ENCODE results near the gene GRM8.

DNA sequence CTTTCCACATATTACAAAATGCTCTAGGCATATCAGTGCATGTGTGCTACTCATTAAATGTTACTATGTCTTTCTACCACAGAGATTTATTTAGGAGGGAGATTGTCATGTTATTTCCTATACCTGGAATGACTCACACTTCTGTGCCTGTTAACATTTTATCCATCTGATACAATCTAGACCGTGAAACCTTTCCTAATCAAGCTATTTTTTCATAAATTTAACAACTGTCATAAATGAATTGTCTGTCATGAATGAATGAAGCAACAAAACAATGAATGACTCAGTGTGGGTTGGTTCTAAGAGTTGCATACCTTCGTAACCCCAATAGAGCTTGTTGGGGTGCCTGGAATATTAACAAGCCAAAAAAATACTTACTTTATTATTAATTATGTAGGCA is 554.3 kb downstream of the GRM8 start:
- TF ChIP-seq, protein P1, sequence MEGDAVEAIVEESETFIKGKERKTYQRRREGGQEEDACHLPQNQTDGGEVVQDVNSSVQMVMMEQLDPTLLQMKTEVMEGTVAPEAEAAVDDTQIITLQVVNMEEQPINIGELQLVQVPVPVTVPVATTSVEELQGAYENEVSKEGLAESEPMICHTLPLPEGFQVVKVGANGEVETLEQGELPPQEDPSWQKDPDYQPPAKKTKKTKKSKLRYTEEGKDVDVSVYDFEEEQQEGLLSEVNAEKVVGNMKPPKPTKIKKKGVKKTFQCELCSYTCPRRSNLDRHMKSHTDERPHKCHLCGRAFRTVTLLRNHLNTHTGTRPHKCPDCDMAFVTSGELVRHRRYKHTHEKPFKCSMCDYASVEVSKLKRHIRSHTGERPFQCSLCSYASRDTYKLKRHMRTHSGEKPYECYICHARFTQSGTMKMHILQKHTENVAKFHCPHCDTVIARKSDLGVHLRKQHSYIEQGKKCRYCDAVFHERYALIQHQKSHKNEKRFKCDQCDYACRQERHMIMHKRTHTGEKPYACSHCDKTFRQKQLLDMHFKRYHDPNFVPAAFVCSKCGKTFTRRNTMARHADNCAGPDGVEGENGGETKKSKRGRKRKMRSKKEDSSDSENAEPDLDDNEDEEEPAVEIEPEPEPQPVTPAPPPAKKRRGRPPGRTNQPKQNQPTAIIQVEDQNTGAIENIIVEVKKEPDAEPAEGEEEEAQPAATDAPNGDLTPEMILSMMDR (IDR thresholded peaks at IDR 0.05): no peak
- no peak for TF ChIP-seq POLR2A (IDR thresholded peaks at IDR 0.05)
- no peak for TF ChIP-seq POLR2AphosphoS5 (IDR thresholded peaks at IDR 0.05)

All from breast epithelium (tissue), 3 donors.